Neutrophil (primary cell): ENCODE results near the gene ATXN1L.
"Not testable (repeated sequence)": the region's sequence is repeated elsewhere in the genome, so short reads cannot be mapped to it uniquely, and the experiment has no call there.

Experiments used
- H3K27ac ChIP-seq: fragments of 200-600 bp; sonication (generic); 2 replicates; pipeline ENCODE4 v1.5.1; 2016; ENCODE audit warnings: mild to moderate bottlenecking, moderate library complexity
- H3K27me3 ChIP-seq: fragments of 200-600 bp; sonication (generic); 2 replicates; pipeline ENCODE4 v1.6.0; 2016; ENCODE audit warnings: mild to moderate bottlenecking
- H3K36me3 ChIP-seq: fragments of 200-600 bp; sonication (generic); 2 replicates; pipeline ENCODE4 v1.5.1; 2017
- H3K4me1 ChIP-seq, 2 experiments: fragments of 200-600 bp in 1 of 2; sonication (generic) in 1 of 2; 1 replicate in 1 of 2; 2 replicates in 1 of 2; pipeline versions ENCODE4 v1.5.1 to v1.6.1; 2013 to 2016; ENCODE audit warnings: low read depth in 1 of 2, low read length in 1 of 2, mild to moderate bottlenecking in 1 of 2, moderate library complexity in 1 of 2; ENCODE audit not compliant: control insufficient read depth in 1 of 2, insufficient read depth in 1 of 2
- H3K4me3 ChIP-seq, 2 experiments: fragments of 200-600 bp in 1 of 2; sonication (generic) in 1 of 2; 1 replicate in 1 of 2; 2 replicates in 1 of 2; pipeline ENCODE4 v1.5.1; 2013 to 2016; ENCODE audit warnings: low read depth in 1 of 2, low read length in 1 of 2, mild to moderate bottlenecking in 1 of 2, moderate library complexity in 1 of 2
- H3K9me3 ChIP-seq: fragments of 200-600 bp; sonication (generic); 2 replicates; pipeline ENCODE4 v1.5.1; 2016
- TF ChIP-seq, protein P1 (sequence below): fragments of 200-600 bp; sonication (generic); IDR thresholded peaks from 2 replicates; pipeline ENCODE4 v1.5.1; 2016; ENCODE audit warnings: antibody characterized with exemption

ATXN1L gene

DNA sequence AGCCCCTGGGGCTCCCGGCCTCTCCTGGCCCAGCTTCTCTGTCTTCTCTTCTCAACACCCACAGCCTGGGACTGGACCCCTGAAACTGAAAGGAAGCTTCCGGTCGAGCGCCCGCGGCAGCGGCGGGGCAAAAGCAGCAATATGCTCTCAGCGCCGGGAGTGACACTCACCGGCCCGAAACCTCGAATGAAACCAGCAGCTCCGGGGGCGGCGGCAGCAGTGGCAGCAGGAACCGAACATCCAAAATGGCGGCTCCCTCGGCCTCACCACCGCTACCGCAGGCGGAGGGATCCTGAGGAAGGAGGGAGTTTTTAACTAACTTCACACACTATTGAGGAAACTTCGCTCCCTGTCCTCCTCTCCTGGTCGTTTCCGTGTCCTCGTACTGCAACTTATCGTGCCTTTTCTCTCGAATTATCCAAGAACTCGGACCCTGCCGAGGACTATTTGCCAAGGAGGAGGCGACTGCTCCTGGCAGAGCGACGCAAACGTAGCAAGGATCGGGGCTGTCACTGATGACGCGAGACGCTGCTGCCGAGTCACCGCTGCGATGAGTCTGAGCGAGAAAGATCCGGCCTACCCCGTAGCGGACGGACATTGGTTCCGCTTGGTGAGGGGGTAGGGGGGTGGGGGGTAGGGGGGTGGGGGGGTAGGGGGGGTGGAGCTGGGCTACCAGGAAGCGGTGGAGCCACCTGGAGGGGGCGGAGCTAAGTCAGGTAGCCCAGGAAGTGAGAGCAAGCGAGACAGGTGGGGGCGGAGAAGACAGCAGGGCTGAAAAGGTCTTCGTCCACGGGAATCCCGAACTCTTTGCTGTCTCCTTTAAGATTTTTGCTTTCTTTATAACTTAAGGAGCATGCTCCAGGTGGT lies 37.0 kb upstream of the ATXN1L start, which contains the start of gene AP1G1:
TSS of gene AP1G1 (minus strand) at position 242 of the 867 bp plus-strand sequence. CDS start 19,355 bp downstream, outside the sequence.
- Histone ChIP-seq H3K9me3 (no peaks in the 10 kb centered on the region), H3K27ac (peak within 1 kb of the TSS; percentile 100), H3K27me3 (no peaks in the 10 kb centered on the region), H3K4me3 (peak within 1 kb of the TSS; percentile 92 to 98), H3K4me1 (peaks cover 31 to 35% of the 10 kb centered on the region in 2 experiments), H3K36me3 (peaks cover 11% of the 10 kb centered on the region)
- TF ChIP-seq, protein P1, sequence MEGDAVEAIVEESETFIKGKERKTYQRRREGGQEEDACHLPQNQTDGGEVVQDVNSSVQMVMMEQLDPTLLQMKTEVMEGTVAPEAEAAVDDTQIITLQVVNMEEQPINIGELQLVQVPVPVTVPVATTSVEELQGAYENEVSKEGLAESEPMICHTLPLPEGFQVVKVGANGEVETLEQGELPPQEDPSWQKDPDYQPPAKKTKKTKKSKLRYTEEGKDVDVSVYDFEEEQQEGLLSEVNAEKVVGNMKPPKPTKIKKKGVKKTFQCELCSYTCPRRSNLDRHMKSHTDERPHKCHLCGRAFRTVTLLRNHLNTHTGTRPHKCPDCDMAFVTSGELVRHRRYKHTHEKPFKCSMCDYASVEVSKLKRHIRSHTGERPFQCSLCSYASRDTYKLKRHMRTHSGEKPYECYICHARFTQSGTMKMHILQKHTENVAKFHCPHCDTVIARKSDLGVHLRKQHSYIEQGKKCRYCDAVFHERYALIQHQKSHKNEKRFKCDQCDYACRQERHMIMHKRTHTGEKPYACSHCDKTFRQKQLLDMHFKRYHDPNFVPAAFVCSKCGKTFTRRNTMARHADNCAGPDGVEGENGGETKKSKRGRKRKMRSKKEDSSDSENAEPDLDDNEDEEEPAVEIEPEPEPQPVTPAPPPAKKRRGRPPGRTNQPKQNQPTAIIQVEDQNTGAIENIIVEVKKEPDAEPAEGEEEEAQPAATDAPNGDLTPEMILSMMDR, result no peak

DNA sequence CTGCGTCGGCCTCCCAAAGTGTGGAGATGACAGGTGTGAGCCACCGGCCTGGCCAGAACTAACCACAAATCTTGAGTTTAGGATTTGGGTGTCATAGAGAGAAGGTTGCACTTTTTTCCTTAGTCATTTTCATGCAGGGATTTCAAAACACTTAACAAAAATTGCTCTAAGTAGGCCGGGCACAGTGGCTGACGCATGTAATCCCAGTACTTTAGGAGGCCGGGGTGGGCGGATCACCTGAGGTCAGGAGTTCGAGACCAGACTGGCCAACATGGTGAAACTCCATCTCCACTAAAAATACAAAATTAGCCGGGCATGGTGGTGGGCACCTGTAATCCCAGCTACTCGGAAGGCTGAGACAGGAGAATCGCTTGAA lies 35.6 kb upstream of the ATXN1L start:
- not testable (repeated sequence) for H3K36me3 ChIP-seq, H3K9me3 ChIP-seq, H3K27me3 ChIP-seq
- Histone ChIP-seq H3K27ac (peak overlapping the region; percentile 100), H3K4me3 (peak overlapping the region; percentile 92 to 98), H3K4me1 (peaks cover 31 to 35% of the 10 kb centered on the region in 2 experiments)

DNA sequence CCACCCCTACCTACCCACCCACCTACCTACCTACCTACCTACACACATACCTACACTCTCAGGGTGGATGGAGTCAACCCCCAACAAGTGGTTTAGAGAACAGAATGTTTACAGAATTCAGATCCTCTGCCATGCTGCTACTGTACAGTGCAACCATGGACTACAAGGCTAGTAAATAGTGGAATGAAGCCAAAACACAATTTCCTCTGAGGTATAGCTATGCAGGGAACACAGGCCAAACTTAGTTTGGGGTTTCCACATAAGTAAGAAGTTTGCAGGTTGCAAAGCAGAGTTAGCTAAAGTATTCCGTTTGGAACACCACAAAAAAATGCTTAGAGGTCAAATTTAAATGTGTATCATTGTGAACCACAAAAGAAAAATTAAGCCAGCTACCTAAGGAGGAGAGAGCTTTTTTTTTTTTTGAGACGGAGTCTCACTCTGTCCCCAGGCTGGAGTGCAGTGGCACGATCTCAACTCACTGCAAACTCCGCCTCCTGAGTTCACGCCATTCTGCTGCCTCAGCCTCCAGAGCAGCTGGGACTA lies 34.4 kb upstream of the ATXN1L start:
- Histone ChIP-seq H3K36me3 (peaks cover 2% of the 10 kb centered on the region), H3K27ac (no peak overlapping the region), H3K4me1 (peaks cover 27 to 33% of the 10 kb centered on the region in 2 experiments), H3K27me3 (no peaks in the 10 kb centered on the region), H3K9me3 (no peaks in the 10 kb centered on the region), H3K4me3 (no peak overlapping the region)
- TF ChIP-seq, protein P1, result no peak

DNA sequence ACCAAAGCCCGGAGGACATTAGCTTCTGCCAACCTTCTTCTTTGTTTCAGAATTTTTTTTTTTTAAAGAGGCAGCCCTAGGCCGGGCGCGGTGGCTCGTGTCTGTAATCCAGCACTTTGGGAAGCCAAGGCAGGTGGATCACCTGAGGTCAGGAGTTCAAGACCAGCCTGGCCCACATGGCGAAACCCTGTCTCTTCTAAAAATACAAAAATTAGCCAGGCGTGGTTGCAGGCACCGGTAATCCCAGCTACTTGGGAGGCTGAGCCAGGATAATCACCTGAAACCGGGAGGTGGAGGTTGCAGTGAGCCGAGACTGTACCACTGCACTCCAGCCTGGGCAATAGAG lies 28.6 kb upstream of the ATXN1L start:
- not testable (repeated sequence) for H3K27me3 ChIP-seq, H3K4me3 ChIP-seq

DNA sequence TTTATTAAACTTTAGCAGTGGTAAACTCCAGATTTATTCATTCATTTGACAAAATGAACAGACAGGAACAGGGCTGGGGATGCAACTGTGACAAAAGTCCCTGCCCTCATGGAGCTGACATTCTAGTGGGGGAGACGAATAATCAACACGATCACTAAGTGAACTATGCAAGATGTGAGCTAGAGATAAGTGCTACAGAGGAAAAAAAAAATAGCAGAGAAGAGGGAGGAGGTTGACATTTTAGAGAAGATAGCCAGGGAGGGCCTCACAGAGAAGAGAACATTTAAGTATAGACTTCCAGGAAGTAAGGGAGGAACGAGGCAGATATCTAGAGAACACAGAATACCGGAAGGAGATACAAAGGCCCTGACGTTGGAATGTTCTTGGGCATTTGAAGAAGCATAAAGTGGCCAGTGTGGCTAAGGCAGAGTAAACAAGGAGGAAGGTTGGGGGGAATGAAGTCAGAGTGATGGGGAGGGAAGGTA lies 19.2 kb upstream of the ATXN1L start:
- TF ChIP-seq, protein P1, result no peak
- Histone ChIP-seq H3K4me1 (no peaks in the 10 kb centered on the region), H3K36me3 (no peaks in the 10 kb centered on the region), H3K4me3 (no peak overlapping the region), H3K27ac (no peak overlapping the region), H3K27me3 (no peaks in the 10 kb centered on the region), H3K9me3 (no peaks in the 10 kb centered on the region)

More for the DNA sequence above, 28.6 kb upstream of the ATXN1L start:
- H3K4me1 ChIP-seq, H3K36me3 ChIP-seq, H3K27ac ChIP-seq, H3K9me3 ChIP-seq: not testable (repeated sequence)

DNA sequence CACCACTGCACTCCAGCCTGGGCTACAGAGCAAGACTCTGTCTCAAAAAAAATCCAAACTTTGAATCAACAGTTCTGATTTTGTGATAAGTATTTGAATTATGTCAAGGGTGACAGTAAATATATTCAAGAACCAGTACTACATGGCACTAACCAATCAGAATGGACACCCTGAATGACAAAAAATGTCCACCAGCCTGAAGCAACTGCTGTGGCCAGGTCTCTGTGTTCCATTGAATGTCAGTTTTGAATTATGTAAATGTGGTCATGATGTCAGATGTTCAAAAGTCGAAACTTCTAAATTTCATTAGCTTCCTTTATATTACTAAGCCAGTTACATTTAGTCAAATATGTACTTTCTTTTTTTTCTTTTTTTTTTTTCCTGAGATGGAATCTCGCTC lies 15.4 kb upstream of the ATXN1L start:
- Histone ChIP-seq H3K27me3 (no peaks in the 10 kb centered on the region), H3K36me3 (no peaks in the 10 kb centered on the region), H3K4me3 (no peak overlapping the region), H3K4me1 (no peaks in the 10 kb centered on the region), H3K9me3 (no peaks in the 10 kb centered on the region), H3K27ac (no peak overlapping the region)
- TF ChIP-seq, protein P1, result no peak

DNA sequence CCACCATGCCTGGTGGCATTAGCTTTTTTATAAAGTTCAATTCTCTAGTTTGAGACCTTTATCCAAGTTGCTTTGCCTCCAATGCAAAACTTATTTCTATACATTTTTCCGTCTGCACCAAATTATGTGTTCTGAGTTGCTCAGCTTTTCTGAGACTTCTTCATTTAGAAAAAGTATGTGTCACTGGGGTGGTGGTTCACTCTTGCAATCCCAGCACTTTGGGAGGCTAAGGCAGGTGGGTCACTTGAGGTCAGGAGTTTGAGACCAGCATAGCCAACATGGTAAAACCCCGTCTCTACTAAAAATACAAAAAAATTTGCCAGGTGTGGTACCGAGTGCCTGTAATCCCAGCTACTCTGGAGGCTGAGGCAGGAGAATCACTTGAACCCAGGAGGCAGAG lies 14.1 kb upstream of the ATXN1L start:
- H3K27ac ChIP-seq, H3K36me3 ChIP-seq, H3K4me1 ChIP-seq, H3K27me3 ChIP-seq, H3K9me3 ChIP-seq, H3K4me3 ChIP-seq: not testable (repeated sequence)

DNA sequence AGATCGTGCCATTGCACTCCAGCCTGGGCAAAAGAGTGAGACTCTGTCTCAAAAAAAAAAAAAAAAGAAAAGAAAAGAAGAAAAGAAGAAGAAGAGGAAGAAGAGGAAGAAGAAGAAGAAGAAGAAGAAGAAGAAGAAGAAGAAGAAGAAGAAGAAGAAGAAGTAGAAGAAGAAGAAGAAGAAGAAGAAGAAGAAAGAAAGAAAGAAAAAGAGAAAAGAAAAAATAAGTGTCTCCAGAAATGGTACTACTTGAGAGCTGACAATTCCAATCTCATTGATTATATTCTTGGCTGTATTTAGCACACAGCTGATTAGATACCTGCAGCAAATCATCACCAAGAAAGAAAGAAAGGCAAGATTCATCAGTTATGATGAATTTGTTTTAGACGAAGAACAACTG lies 13.7 kb upstream of the ATXN1L start:
- not testable (repeated sequence) for H3K4me1 ChIP-seq, H3K27me3 ChIP-seq, H3K36me3 ChIP-seq, H3K27ac ChIP-seq, H3K4me3 ChIP-seq, H3K9me3 ChIP-seq
